MCF 10A (cell line): ENCODE measurements around the gene MEIS2. TPM values are rescaled to one million over a fixed set of nuclear protein-coding genes. Genes with fewer than 3 reads are reported as not detected.

ENCODE experiments used
- BruUV-seq: library from RNA; stranded (reverse); fragments of 400-500 nt; replicated peaks from 2 replicates; lab custom pipeline; 2021; lab: Mats Ljungman, UMichigan
- CTCF ChIA-PET: fragments of 300-600 bp; sonication (Branson Sonifier 250); formaldehyde crosslinking; extraction: SDS; loops from one replicate; lab custom pipeline; 2021; ENCODE audit warnings: antibody characterized with exemption, inconsistent platforms; lab: Yijun Ruan, JAX
- POLR2A ChIA-PET: fragments of 300-600, 350-650 bp; sonication (Branson Sonifier 250); formaldehyde crosslinking; extraction: SDS; loops from one replicate; lab custom pipeline; 2020; ENCODE audit warnings: antibody characterized with exemption, inconsistent platforms; lab: Yijun Ruan, JAX
- DNase-seq: peaks from one replicate; pipeline ENCODE4 v3.0.0-alpha.2; 2018; ENCODE audit not compliant: unreplicated experiment
- H3K27ac Mint-ChIP-seq: one replicate; pipeline ENCODE4 v1.8.0; 2022; ENCODE audit warnings: mild to moderate bottlenecking, low read depth, mixed read lengths; ENCODE audit not compliant: unreplicated experiment
- H3K27me3 Mint-ChIP-seq: one replicate; pipeline ENCODE4 v1.8.0; 2022; ENCODE audit warnings: mixed read lengths; ENCODE audit not compliant: insufficient read depth, unreplicated experiment
- H3K36me3 Mint-ChIP-seq: one replicate; pipeline ENCODE4 v1.8.0; 2022; ENCODE audit warnings: mild to moderate bottlenecking, moderate library complexity, mixed read lengths; ENCODE audit not compliant: insufficient read depth, unreplicated experiment
- H3K4me1 Mint-ChIP-seq: one replicate; pipeline ENCODE4 v1.8.0; 2022; ENCODE audit warnings: mixed read lengths; ENCODE audit not compliant: insufficient read depth, unreplicated experiment
- H3K4me3 Mint-ChIP-seq: one replicate; pipeline ENCODE4 v1.8.0; 2022; ENCODE audit warnings: mild to moderate bottlenecking, moderate library complexity, mixed read lengths; ENCODE audit not compliant: unreplicated experiment
- H3K9me3 Mint-ChIP-seq: one replicate; pipeline ENCODE4 v1.8.0; 2022; ENCODE audit warnings: mixed read lengths; ENCODE audit not compliant: unreplicated experiment
- CTCF ChIP-seq: fragments of 200-600 bp; IDR thresholded peaks from one replicate; pipeline ENCODE4 v1.8.0; 2022; ENCODE audit warnings: antibody characterized with exemption, mild to moderate bottlenecking; ENCODE audit not compliant: unreplicated experiment
- intact Hi-C: fragments of 100-400 bp; cut with micrococcal nuclease; formaldehyde crosslinking; loops from 2 replicates; pipeline ENCODE4 v1.14.1; 2022
- total RNA-seq: library from RNA; stranded (reverse); gene quantifications from 2 replicates; pipeline ENCODE4 v1.2.3, GENCODE V29; 2022

The MEIS2 gene
- total RNA-seq, 1 experiment from 2014 or later = 6.9 TPM

- intact Hi-C loops = no loop called here
- H3K9me3 Mint-ChIP-seq = no peaks in the 10 kb centered on the region
- ChIA-PET CTCF (no interaction called here), POLR2A (no interaction called here)
- no peak overlapping the region for H3K27ac Mint-ChIP-seq
- no peak overlapping the region for H3K4me3 Mint-ChIP-seq
- BruUV-seq = no TSS peak
- no peak for TF ChIP-seq CTCF
- DNase-seq = no peak
- no peaks in the 10 kb centered on the region for H3K4me1 Mint-ChIP-seq
- no peaks in the 10 kb centered on the region for H3K27me3 Mint-ChIP-seq
- no peaks in the 10 kb centered on the region for H3K36me3 Mint-ChIP-seq
Measured at GRCh38 chr15:37071134-37071533, 29.2 kb downstream of the MEIS2 start.

DNA sequence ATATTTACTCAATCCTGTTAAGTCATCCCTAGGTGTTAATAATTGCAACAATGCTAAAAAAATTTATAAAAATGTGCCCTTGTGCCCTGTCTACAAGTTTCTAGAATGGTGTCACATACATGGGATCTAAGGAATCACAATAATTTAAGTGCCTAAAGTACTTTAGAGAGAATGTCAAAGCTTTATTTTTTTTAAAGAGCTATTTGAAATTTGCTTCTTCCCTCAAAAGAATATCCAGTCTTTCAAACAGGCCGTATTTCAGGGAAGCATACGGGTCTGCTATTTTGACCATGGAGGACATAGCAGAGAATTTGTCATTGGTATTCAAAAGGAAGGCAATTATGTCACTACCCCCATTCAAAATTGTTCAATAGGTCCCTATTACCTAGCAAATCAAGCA is 29.7 kb downstream of the MEIS2 start:
- ChIA-PET POLR2A (interaction anchor here (1.1 kb wide), 1 partner anchor 10 kb away, joined by 3 read pairs; no protein-coding TSS in a partner anchor), CTCF (interaction anchor here (0.6 kb wide), 1 partner anchor 156 kb away, joined by 4 read pairs; no protein-coding TSS in a partner anchor)
- Mint-ChIP-seq H3K4me3 (no peak overlapping the region), H3K9me3 (no peaks in the 10 kb centered on the region), H3K27me3 (no peaks in the 10 kb centered on the region), H3K4me1 (no peaks in the 10 kb centered on the region), H3K36me3 (no peaks in the 10 kb centered on the region), H3K27ac (no peak overlapping the region)
- intact Hi-C loops = no loop called here
- BruUV-seq = no TSS peak
- no peak for TF ChIP-seq CTCF
- DNase-seq = no peak

DNA sequence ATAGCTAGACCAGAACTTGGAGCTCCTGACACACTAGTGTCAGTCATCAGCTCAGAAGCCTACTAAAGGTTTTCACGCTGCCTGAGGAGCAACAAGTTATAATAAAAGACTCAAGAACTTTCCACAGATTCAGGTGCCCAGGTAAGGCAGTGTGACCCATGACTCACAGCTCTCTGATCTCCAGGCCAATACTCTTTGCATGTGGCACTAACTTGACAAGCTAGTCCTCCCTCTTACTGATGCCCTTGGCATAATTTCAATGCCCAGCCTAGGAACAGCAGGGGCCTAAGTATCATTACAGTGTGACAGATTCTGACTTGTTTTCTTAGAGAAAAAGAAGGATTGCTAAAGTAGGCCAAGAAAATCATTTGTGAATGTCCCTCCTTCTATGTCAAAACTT is 38.4 kb downstream of the MEIS2 start:
- CTCF ChIA-PET = interaction anchor here (0.6 to 1.4 kb wide), 2 partner anchors 179 to 194 kb away, joined by 3 read pairs; no protein-coding TSS in a partner anchor
- H3K27ac Mint-ChIP-seq = no peak overlapping the region
- no peak overlapping the region for H3K4me3 Mint-ChIP-seq
- DNase-seq = peak; percentile 11
- no peaks in the 10 kb centered on the region for H3K9me3 Mint-ChIP-seq
- H3K36me3 Mint-ChIP-seq = no peaks in the 10 kb centered on the region
- peaks cover 5% of the 10 kb centered on the region for H3K4me1 Mint-ChIP-seq
- POLR2A ChIA-PET = no interaction called here
- H3K27me3 Mint-ChIP-seq = no peaks in the 10 kb centered on the region
- no TSS peak for BruUV-seq
- no peak for TF ChIP-seq CTCF
- intact Hi-C loops = no loop called here

GRCh38 chr15:37059086-37059485 is 41.3 kb downstream of the MEIS2 start:
- peaks cover 19% of the 10 kb centered on the region for H3K4me1 Mint-ChIP-seq
- ChIA-PET CTCF (interaction anchor here (0.6 kb wide), 1 partner anchor 279 kb away, joined by 3 read pairs; no protein-coding TSS in a partner anchor), POLR2A (interaction anchor here (0.7 to 1.3 kb wide), 2 partner anchors 12 to 1183 kb away, joined by 3 read pairs; no protein-coding TSS in a partner anchor)
- no peaks in the 10 kb centered on the region for H3K27me3 Mint-ChIP-seq
- H3K4me3 Mint-ChIP-seq = no peak overlapping the region
- no peaks in the 10 kb centered on the region for H3K9me3 Mint-ChIP-seq
- BruUV-seq = no TSS peak
- intact Hi-C loops = no loop called here
- no peak overlapping the region for H3K27ac Mint-ChIP-seq
- H3K36me3 Mint-ChIP-seq = no peaks in the 10 kb centered on the region
- TF ChIP-seq CTCF = no peak
- peak; percentile 27 for DNase-seq
